ENCODE data around the gene UCHL5.

UCHL5 gene

GRCh38 chr1:193083365-193084088, 24.4 kb upstream of the UCHL5 start:
- Mint-ChIP-seq H3K36me3 (ENCODE audit: insufficient read depth) (peaks cover 73% of the 10 kb centered on the region), H3K27me3 (no peaks in the 10 kb centered on the region), H3K27ac (peak overlapping the region in 1 of 2 donors; percentile 38), H3K9me3 (no peaks in the 10 kb centered on the region), H3K4me1 (ENCODE audit: low read depth in 2 of 2) (no peaks in the 10 kb centered on the region), H3K4me3 (no peak overlapping the region)
- DNase-seq (no peak), ATAC-seq (replicated peaks) (no peak)

DNA sequence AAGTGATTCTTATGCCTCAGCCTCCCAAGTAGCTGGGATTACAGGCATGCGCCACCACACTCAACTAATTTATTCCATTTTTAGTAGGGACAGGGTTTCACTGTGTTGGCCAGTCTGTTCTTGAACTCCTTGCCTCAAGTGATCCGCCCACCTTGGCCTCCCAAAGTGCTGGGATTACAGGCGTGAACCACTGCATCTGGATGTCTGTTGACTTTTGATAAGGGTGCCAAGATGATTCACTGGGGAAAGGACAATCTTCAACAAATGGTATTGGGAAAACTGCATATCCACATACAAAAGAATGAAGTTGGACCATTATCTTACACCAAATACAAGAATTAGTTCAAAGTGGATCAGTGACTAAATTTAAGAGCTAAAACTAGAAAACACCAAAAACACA, 20.0 kb upstream of the UCHL5 start:
- Mint-ChIP-seq H3K4me1 (ENCODE audit: low read depth in 2 of 2) (peaks cover 2 to 6% of the 10 kb centered on the region in 2 donors), H3K36me3 (ENCODE audit: insufficient read depth) (peaks cover 62% of the 10 kb centered on the region), H3K27ac (no peak overlapping the region), H3K4me3 (no peak overlapping the region), H3K9me3 (no peaks in the 10 kb centered on the region), H3K27me3 (no peaks in the 10 kb centered on the region)
- DNase-seq: no peak
- no peak for ATAC-seq (replicated peaks)

DNA sequence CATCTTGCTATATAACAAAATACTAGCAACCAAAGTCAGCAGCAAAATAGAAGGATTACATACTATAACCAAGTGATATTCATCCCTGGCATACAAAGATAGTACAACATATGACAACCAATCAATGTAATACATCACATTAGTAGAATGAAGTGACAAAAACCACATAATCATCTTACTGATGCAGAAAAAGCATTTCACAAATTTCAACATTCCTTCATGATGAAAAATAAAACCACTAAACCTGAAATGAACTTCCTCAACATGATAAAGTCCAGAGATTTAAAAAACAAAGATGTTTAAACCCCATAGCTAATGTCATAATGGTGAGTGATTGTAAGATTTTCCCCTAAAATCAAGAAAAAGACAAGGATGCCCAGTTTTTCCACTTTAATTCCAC, 18.8 kb upstream of the UCHL5 start:
- DNase-seq (no peak), ATAC-seq (replicated peaks) (no peak)
- peaks cover 2 to 6% of the 10 kb centered on the region in 2 donors for H3K4me1 Mint-ChIP-seq (ENCODE audit: low read depth in 2 of 2)
- no peaks in the 10 kb centered on the region for H3K27me3 Mint-ChIP-seq
- H3K36me3 Mint-ChIP-seq (ENCODE audit: insufficient read depth): peaks cover 50% of the 10 kb centered on the region
- H3K4me3 Mint-ChIP-seq: no peak overlapping the region
- H3K27ac Mint-ChIP-seq: no peak overlapping the region
- H3K9me3 Mint-ChIP-seq: no peaks in the 10 kb centered on the region

GRCh38 chr1:193070942-193071341, 11.8 kb upstream of the UCHL5 start:
- DNase-seq (no peak), ATAC-seq (replicated peaks) (peak; percentile 76)
- no peaks in the 10 kb centered on the region for H3K9me3 Mint-ChIP-seq
- peak overlapping the region; percentile 65 to 87 for H3K27ac Mint-ChIP-seq
- peak overlapping the region; percentile 12 to 25 for H3K4me3 Mint-ChIP-seq
- no peaks in the 10 kb centered on the region for H3K36me3 Mint-ChIP-seq (ENCODE audit: insufficient read depth)
- H3K4me1 Mint-ChIP-seq (ENCODE audit: low read depth in 2 of 2): peaks cover 21 to 47% of the 10 kb centered on the region in 2 donors
- H3K27me3 Mint-ChIP-seq: no peaks in the 10 kb centered on the region

GRCh38 chr1:193070386-193070753, 11.2 kb upstream of the UCHL5 start:
- ATAC-seq (replicated peaks) (peak; percentile 42), DNase-seq (no peak)
- peak overlapping the region; percentile 29 to 37 for H3K4me3 Mint-ChIP-seq
- H3K4me1 Mint-ChIP-seq (ENCODE audit: low read depth in 2 of 2): peaks cover 23 to 50% of the 10 kb centered on the region in 2 donors
- no peaks in the 10 kb centered on the region for H3K36me3 Mint-ChIP-seq (ENCODE audit: insufficient read depth)
- no peaks in the 10 kb centered on the region for H3K9me3 Mint-ChIP-seq
- H3K27ac Mint-ChIP-seq: peak overlapping the region; percentile 44 to 87
- H3K27me3 Mint-ChIP-seq: no peaks in the 10 kb centered on the region

- H3K27me3 Mint-ChIP-seq: no peaks in the 10 kb centered on the region
- DNase-seq (no peak), ATAC-seq (replicated peaks) (peak; percentile 49)
- peak overlapping the region; percentile 44 to 87 for H3K27ac Mint-ChIP-seq
- H3K4me1 Mint-ChIP-seq (ENCODE audit: low read depth in 2 of 2): peaks cover 25 to 54% of the 10 kb centered on the region in 2 donors
- no peaks in the 10 kb centered on the region for H3K9me3 Mint-ChIP-seq
- peak overlapping the region; percentile 29 to 37 for H3K4me3 Mint-ChIP-seq
- no peaks in the 10 kb centered on the region for H3K36me3 Mint-ChIP-seq (ENCODE audit: insufficient read depth)
These were observed 10.7 kb upstream of the UCHL5 start for GRCh38 chr1:193069748-193070385.

DNA sequence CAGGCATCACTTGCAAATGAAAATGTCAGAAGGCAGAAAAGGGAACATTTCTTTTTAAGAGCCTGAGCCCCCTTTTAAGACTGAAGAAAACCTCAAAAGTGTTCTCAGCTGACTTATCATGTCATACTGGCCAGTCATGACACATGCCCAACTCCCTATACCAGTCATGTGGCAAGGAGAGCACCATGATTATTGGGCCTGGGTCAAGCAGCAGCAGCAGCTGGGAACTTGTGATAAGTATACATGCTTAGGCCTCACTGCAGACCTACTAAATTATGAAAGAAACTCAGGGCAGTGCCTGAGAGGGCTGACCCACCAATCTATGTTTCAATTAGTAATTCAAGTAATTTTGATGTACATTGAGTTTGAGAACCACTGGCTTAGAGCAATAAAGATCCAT, 8.9 kb upstream of the UCHL5 start:
- Mint-ChIP-seq H3K27ac (peak overlapping the region; percentile 36 to 57), H3K27me3 (no peaks in the 10 kb centered on the region), H3K4me3 (no peak overlapping the region), H3K4me1 (ENCODE audit: low read depth in 2 of 2) (peaks cover 32 to 60% of the 10 kb centered on the region in 2 donors), H3K9me3 (no peaks in the 10 kb centered on the region), H3K36me3 (ENCODE audit: insufficient read depth) (no peaks in the 10 kb centered on the region)
- no peak for DNase-seq
- no peak for ATAC-seq (replicated peaks)

DNA sequence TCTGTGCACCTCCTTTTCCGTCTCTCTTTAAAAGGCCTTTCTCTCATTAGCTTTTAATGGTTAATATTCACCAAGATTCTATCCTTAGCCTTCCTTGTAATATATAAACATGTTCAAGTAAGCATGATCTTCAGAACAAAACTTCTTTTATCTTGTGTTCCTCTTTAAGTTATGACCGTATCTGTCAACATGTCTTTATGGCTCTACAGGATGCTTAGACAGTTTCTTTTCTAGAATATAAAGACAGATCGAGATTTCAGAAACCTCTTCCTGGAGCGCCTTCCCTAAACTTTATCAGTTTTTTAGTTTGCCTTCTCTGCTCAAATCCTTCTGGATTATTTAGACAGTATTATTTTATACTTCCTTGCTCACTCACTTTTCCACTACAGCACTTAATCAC, 7.4 kb upstream of the UCHL5 start:
- Mint-ChIP-seq H3K4me3 (no peak overlapping the region), H3K27ac (peak overlapping the region; percentile 14 to 88), H3K4me1 (ENCODE audit: low read depth in 2 of 2) (peaks cover 32 to 67% of the 10 kb centered on the region in 2 donors), H3K27me3 (no peaks in the 10 kb centered on the region), H3K36me3 (ENCODE audit: insufficient read depth) (no peaks in the 10 kb centered on the region), H3K9me3 (no peaks in the 10 kb centered on the region)
- ATAC-seq (replicated peaks) (no peak), DNase-seq (no peak)

- ATAC-seq (replicated peaks) (no peak), DNase-seq (no peak)
- H3K4me3 Mint-ChIP-seq: no peak overlapping the region
- peak overlapping the region; percentile 14 to 88 for H3K27ac Mint-ChIP-seq
- no peaks in the 10 kb centered on the region for H3K36me3 Mint-ChIP-seq (ENCODE audit: insufficient read depth)
- peaks cover 30 to 67% of the 10 kb centered on the region in 2 donors for H3K4me1 Mint-ChIP-seq (ENCODE audit: low read depth in 2 of 2)
- H3K9me3 Mint-ChIP-seq: no peaks in the 10 kb centered on the region
- no peaks in the 10 kb centered on the region for H3K27me3 Mint-ChIP-seq
These were observed 6.8 kb upstream of the UCHL5 start for GRCh38 chr1:193065954-193066353.

GRCh38 chr1:193062698-193063463, 3.7 kb upstream of the UCHL5 start:
- H3K4me3 Mint-ChIP-seq: no peak overlapping the region

DNA sequence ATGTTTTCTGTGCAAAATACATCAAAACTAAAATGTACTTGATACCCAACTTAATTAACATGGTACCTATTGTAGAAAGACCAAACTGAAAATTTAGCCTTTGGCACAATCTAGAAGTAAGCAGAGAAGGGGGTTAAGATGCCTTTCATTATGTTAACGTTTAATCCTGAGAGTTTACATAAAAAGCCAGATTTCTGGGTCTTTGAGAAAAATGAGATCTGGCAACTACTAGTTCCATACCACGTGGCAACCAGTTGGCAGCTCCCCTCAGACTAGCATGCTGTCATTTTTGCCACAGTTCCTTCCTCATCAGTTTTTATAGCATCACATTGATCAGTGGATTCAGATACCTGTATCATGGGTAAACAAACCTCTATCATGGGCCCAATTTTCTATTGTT, 1.8 kb upstream of the UCHL5 start:
- H3K36me3 Mint-ChIP-seq (ENCODE audit: insufficient read depth): peaks cover 12% of the 10 kb centered on the region
- peaks cover 42 to 72% of the 10 kb centered on the region in 2 donors for H3K4me1 Mint-ChIP-seq (ENCODE audit: low read depth in 2 of 2)
- no peak for DNase-seq

More at GRCh38 chr1:193062698-193063463, 3.7 kb upstream of the UCHL5 start:
- Mint-ChIP-seq H3K4me1 (ENCODE audit: low read depth in 2 of 2) (peaks cover 40 to 72% of the 10 kb centered on the region in 2 donors), H3K9me3 (no peaks in the 10 kb centered on the region), H3K36me3 (ENCODE audit: insufficient read depth) (peaks cover 12% of the 10 kb centered on the region), H3K27me3 (no peaks in the 10 kb centered on the region), H3K27ac (peak overlapping the region in 1 of 2 donors; percentile 32)
- DNase-seq (no peak), ATAC-seq (replicated peaks) (no peak)

GRCh38 chr1:193060406-193060805, 1.2 kb upstream of the UCHL5 start:
- no peak for ATAC-seq (replicated peaks)
- Mint-ChIP-seq H3K4me1 (ENCODE audit: low read depth in 2 of 2) (peaks cover 40 to 67% of the 10 kb centered on the region in 2 donors), H3K27me3 (no peaks in the 10 kb centered on the region), H3K9me3 (no peaks in the 10 kb centered on the region), H3K36me3 (ENCODE audit: insufficient read depth) (peaks cover 12% of the 10 kb centered on the region), H3K27ac (peak overlapping the region; percentile 93 to 97), H3K4me3 (peak overlapping the region; percentile 85 to 92)
- no peak for DNase-seq

More for the DNA sequence above, 1.8 kb upstream of the UCHL5 start:
- H3K27me3 Mint-ChIP-seq: no peaks in the 10 kb centered on the region
- no peaks in the 10 kb centered on the region for H3K9me3 Mint-ChIP-seq
- H3K27ac Mint-ChIP-seq: peak overlapping the region in 1 of 2 donors; percentile 11
- peak overlapping the region; percentile 85 to 92 for H3K4me3 Mint-ChIP-seq
- ATAC-seq (replicated peaks): no peak

DNA sequence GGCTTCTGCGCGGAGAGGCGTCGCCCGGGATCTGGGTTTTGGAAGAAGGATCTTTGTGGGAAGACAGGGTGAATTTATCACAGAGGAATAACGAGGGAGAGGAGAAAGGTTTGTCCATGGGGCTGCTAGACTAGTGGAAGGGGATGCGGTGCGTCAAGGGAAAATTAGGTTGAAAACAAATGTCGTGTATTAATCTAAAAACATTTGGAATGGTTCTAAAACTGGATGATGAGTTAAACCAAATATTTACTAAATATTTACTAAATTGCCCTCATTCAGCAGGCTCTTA, 899 bp upstream of the UCHL5 start:
- peak overlapping the region; percentile 85 to 92 for H3K4me3 Mint-ChIP-seq
- no peak for DNase-seq
- H3K4me1 Mint-ChIP-seq (ENCODE audit: low read depth in 2 of 2): peaks cover 39 to 64% of the 10 kb centered on the region in 2 donors
- H3K36me3 Mint-ChIP-seq (ENCODE audit: insufficient read depth): peaks cover 12% of the 10 kb centered on the region
- H3K27ac Mint-ChIP-seq: peak overlapping the region; percentile 93 to 97
- H3K9me3 Mint-ChIP-seq: no peaks in the 10 kb centered on the region
- ATAC-seq (replicated peaks): no peak
- no peaks in the 10 kb centered on the region for H3K27me3 Mint-ChIP-seq

Data from effector memory CD8-positive, alpha-beta T cell (primary cell).